Chondrocyte (in vitro differentiated cells): Measurements from ENCODE around the gene GPR3. TPM values are rescaled to one million over a fixed set of nuclear protein-coding genes. Genes with fewer than 3 reads are reported as not detected.

Experiments
- DNase-seq: peaks from one replicate; pipeline ENCODE4 v3.0.0; 2021; ENCODE audit warnings: mixed read lengths, low spot score
- H3K27ac Mint-ChIP-seq: one replicate; pipeline ENCODE4 v1.8.0; 2021; ENCODE audit warnings: mild to moderate bottlenecking, moderate library complexity, mixed read lengths; ENCODE audit not compliant: unreplicated experiment
- H3K27me3 Mint-ChIP-seq: 2 replicates; pipeline ENCODE4 v1.8.0; 2021; ENCODE audit warnings: low read depth, mixed read lengths
- H3K36me3 Mint-ChIP-seq: 2 replicates; pipeline ENCODE4 v1.8.0; 2021; ENCODE audit warnings: low read depth, mixed read lengths
- H3K4me1 Mint-ChIP-seq: 2 replicates; pipeline ENCODE4 v1.8.0; 2021; ENCODE audit warnings: low read depth, mild to moderate bottlenecking, mixed read lengths
- H3K4me3 Mint-ChIP-seq: one replicate; pipeline ENCODE4 v1.8.0; 2021; ENCODE audit warnings: mild to moderate bottlenecking, moderate library complexity, mixed read lengths; ENCODE audit not compliant: unreplicated experiment
- H3K9me3 Mint-ChIP-seq: 2 replicates; pipeline ENCODE4 v1.8.0; 2021; ENCODE audit warnings: low read depth, mixed read lengths
- long read RNA-seq: library from polyadenylated mRNA; stranded (forward); transcript quantifications from one replicate; pipeline ENCODE4 v2.0.0, GENCODE V29; 2021
- total RNA-seq: library from RNA; stranded (reverse); gene quantifications from 3 replicates; pipeline ENCODE4 v1.2.1, GENCODE V29; 2021
- TF ChIP-seq, protein P1 (sequence below): fragments of 200-600 bp; sonication (generic); IDR thresholded peaks from 2 replicates; pipeline ENCODE4 v1.5.0; 2021; ENCODE audit warnings: antibody characterized with exemption, mild to moderate bottlenecking, moderate library complexity

GPR3 gene, protein sequence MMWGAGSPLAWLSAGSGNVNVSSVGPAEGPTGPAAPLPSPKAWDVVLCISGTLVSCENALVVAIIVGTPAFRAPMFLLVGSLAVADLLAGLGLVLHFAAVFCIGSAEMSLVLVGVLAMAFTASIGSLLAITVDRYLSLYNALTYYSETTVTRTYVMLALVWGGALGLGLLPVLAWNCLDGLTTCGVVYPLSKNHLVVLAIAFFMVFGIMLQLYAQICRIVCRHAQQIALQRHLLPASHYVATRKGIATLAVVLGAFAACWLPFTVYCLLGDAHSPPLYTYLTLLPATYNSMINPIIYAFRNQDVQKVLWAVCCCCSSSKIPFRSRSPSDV
- 0.26 to 0.56 TPM (median 0.32 TPM) in 3 replicates for total RNA-seq
- long read RNA-seq, result 0 reads

DNA sequence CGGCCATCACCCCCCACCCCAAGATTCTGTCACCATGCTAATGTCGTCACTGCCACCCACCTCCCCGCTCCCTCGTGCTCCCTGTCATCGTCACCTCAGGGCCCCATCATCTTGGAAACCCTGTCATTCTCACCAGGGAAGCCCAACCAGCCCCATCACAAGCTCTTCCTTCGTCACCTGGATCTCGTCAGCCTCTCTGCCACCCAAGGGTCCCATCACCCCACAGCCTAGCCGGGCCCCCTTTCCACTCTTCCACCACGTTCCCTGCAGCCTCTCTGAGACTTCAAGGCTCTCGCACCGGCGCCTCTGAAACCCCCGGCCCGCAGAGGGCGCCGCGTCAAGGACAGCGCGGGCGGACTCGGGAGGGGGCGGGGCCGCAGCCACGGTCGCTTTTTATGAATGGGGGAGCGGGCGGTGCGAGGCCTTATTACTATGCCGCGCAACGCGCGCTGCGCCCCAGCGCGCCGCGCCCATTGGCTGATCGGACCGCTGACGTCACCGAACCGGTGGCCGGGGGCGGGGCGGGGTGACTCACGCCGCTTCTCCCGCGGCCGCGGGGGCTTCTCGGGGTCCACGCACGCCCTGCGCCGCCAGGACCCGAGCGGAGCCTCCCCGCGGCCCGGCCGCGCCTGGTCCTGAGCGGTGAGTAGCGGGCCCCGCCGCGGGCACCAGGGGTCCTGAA is at the start of gene GPR3:
GPR3 (plus strand) TSS at position 527 of the 682 bp plus-strand sequence. CDS start 1,177 bp downstream, outside the sequence.
- Mint-ChIP-seq H3K27ac (no peak within 1 kb of the TSS), H3K27me3 (peaks cover 5% of the 10 kb centered on the region), H3K9me3 (no peaks in the 10 kb centered on the region), H3K4me3 (peak within 1 kb of the TSS; percentile 73), H3K4me1 (peaks cover 13% of the 10 kb centered on the region), H3K36me3 (no peaks in the 10 kb centered on the region)
- TF ChIP-seq, protein P1, sequence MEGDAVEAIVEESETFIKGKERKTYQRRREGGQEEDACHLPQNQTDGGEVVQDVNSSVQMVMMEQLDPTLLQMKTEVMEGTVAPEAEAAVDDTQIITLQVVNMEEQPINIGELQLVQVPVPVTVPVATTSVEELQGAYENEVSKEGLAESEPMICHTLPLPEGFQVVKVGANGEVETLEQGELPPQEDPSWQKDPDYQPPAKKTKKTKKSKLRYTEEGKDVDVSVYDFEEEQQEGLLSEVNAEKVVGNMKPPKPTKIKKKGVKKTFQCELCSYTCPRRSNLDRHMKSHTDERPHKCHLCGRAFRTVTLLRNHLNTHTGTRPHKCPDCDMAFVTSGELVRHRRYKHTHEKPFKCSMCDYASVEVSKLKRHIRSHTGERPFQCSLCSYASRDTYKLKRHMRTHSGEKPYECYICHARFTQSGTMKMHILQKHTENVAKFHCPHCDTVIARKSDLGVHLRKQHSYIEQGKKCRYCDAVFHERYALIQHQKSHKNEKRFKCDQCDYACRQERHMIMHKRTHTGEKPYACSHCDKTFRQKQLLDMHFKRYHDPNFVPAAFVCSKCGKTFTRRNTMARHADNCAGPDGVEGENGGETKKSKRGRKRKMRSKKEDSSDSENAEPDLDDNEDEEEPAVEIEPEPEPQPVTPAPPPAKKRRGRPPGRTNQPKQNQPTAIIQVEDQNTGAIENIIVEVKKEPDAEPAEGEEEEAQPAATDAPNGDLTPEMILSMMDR, result peak; percentile 77
- peak; percentile 92 for DNase-seq

DNA sequence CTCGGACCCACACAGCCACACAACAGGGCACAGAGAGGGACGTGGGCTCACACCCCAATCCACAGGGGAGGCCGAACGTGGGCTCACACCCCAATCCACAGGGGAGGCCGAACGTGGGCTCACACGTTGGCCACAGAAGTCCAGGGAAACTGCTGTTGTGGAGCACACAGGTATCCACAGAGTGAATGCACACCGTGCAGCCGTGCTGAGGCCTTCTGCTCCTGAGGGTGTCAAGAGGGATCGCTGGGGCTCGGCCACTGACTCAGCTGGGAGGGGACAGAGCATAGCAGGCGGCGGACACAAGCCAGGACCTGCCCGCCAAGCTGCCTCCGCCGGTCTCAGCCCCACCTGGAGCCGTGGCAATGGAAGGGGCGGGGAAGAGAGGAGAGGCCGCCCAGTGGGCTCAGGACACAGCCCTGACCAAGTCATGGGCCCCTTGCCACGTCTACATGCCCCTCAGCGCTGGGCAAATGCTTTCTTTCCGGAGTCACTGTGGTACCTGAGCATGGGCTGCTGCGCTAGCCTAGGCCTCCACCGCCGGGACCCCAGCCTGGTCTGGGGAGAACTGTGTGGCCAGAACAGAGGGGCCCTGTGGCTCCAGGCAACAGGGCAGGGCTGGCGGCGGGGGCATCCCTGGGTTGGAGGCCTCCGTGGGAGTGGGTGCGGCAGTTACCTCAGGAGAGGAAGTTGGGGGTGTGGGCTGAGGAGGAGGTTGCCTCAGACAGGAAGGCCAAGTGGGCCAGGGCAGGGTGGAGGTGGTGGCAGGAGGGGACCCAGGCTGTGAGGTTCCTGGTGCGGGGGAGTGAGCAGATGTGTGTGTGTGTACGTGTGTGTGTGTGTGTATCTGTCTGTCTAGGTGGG is 49.4 kb upstream of the GPR3 start:
- Mint-ChIP-seq H3K4me1 (peaks cover 29% of the 10 kb centered on the region), H3K27ac (no peak overlapping the region), H3K36me3 (no peaks in the 10 kb centered on the region)

DNA sequence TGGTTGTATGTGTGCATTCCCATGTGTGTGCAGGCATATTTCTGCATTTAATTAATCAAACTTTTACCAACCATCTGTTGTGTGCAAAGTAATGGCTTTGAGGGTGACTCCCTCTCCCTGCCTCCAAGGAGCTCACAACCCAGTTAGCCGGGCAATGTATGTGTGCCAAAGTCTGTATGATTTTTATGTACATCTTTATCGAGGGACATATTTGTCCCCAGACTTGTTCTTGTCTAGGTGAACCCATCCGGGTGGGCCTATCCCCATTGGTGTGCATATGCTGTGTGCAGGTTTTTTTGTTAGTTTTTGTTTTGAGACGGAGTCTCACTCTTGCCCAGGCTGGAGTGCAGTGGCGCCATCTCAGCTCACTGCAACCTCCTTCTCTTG is 48.8 kb upstream of the GPR3 start:
- Mint-ChIP-seq H3K4me3 (no peak overlapping the region), H3K9me3 (no peaks in the 10 kb centered on the region), H3K36me3 (no peaks in the 10 kb centered on the region), H3K27ac (no peak overlapping the region), H3K27me3 (no peaks in the 10 kb centered on the region), H3K4me1 (peaks cover 29% of the 10 kb centered on the region)
- DNase-seq, result no peak
- TF ChIP-seq, protein P1, result no peak

More for the DNA sequence above, 49.4 kb upstream of the GPR3 start:
- DNase-seq, result no peak
- no peak overlapping the region for H3K4me3 Mint-ChIP-seq
- H3K9me3 Mint-ChIP-seq, result no peaks in the 10 kb centered on the region
- H3K27me3 Mint-ChIP-seq, result no peaks in the 10 kb centered on the region
- TF ChIP-seq, protein P1, result no peak

DNA sequence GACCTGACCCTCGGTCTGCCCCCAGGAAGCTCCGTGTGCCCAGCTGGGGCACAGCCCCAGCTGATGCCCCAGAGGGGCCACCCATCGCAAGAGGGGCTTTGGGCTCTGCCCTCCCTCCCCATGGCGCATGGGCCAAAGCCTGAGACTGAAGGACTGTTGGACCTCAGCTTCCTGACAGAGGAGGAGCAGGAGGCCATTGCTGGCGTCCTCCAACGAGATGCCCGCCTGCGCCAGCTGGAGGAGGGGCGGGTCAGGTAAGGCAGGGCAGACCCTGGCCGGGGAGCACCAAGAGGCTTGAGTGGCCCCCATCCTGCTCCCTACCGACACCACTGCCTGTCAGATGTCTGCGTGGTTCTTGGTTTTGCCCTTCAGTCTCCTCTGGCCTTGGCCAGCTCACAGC is 47.1 kb upstream of the GPR3 start:
- no peaks in the 10 kb centered on the region for H3K27me3 Mint-ChIP-seq
- no peak overlapping the region for H3K4me3 Mint-ChIP-seq
- DNase-seq, result no peak
- TF ChIP-seq, protein P1, result no peak
- no peaks in the 10 kb centered on the region for H3K9me3 Mint-ChIP-seq
- H3K27ac Mint-ChIP-seq, result no peak overlapping the region
- H3K4me1 Mint-ChIP-seq, result peaks cover 20% of the 10 kb centered on the region
- H3K36me3 Mint-ChIP-seq, result no peaks in the 10 kb centered on the region

DNA sequence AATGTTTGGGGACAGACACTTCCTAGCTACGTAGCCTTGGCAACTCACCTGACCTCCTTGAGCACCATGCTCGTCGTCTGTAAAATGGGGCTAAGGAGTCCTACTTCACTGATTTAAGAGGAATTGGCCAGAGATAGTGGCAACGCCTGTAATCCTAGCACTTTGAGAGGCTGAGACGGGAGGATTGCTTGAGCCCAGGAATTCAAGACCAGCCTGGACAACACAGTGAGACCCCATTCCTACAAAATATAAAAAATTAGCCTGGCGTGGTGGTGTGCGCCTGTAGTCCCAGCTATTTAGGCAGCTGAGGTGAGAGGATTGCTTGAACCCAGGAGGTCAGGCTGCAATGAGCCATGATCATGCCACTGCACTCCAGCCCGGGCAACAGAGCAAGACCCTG is 46.1 kb upstream of the GPR3 start:
- Mint-ChIP-seq H3K27ac (no peak overlapping the region), H3K27me3 (no peaks in the 10 kb centered on the region), H3K4me1 (peaks cover 14% of the 10 kb centered on the region), H3K36me3 (no peaks in the 10 kb centered on the region), H3K4me3 (no peak overlapping the region), H3K9me3 (no peaks in the 10 kb centered on the region)
- TF ChIP-seq, protein P1, result no peak
- no peak for DNase-seq
